ENCODE data around the gene ATP2A1.

- TF ChIP-seq, protein P1, sequence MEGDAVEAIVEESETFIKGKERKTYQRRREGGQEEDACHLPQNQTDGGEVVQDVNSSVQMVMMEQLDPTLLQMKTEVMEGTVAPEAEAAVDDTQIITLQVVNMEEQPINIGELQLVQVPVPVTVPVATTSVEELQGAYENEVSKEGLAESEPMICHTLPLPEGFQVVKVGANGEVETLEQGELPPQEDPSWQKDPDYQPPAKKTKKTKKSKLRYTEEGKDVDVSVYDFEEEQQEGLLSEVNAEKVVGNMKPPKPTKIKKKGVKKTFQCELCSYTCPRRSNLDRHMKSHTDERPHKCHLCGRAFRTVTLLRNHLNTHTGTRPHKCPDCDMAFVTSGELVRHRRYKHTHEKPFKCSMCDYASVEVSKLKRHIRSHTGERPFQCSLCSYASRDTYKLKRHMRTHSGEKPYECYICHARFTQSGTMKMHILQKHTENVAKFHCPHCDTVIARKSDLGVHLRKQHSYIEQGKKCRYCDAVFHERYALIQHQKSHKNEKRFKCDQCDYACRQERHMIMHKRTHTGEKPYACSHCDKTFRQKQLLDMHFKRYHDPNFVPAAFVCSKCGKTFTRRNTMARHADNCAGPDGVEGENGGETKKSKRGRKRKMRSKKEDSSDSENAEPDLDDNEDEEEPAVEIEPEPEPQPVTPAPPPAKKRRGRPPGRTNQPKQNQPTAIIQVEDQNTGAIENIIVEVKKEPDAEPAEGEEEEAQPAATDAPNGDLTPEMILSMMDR (IDR thresholded peaks at IDR 0.05): no peak
- TF ChIP-seq POLR2A (IDR thresholded peaks at IDR 0.05): peak in 2 of 4 donors; percentile 38 to 55
Measured at GRCh38 chr16:28925386-28926228, 47.3 kb downstream of the ATP2A1 start.

All from esophagus squamous epithelium (tissue), 4 donors.